ENCODE measurements around the gene ETV6. TPM values are rescaled to one million over a fixed set of nuclear protein-coding genes. Genes with fewer than 3 reads are reported as not detected.

Gene ETV6
- total and polyA plus RNA-seq, 9 of the 15 experiments (the other 6 are each of a cell fraction or from before 2014, with no cell fraction given): 0.81 to 12.7 (median 4.1) TPM

DNA sequence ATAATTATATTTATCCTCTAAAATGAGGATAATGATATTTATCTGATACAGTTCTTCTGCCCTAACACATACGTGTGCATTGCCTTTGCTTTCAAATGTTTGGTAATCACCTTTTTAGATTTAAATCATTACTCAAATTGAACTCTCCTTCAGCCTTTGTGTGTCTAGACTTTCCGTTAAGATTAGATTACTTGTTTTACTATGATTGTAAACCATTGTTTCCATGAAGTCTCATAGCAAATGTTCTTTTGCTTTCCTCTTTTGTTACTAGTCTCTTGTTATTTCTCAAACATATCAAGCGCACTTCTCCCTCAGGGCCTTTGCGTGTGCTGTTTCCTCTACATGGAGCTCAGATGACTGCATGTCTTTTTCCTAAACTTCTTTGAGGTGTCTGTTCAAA lies 63.7 kb downstream of the ETV6 start (continued):
- TF ChIP-seq, protein P1, sequence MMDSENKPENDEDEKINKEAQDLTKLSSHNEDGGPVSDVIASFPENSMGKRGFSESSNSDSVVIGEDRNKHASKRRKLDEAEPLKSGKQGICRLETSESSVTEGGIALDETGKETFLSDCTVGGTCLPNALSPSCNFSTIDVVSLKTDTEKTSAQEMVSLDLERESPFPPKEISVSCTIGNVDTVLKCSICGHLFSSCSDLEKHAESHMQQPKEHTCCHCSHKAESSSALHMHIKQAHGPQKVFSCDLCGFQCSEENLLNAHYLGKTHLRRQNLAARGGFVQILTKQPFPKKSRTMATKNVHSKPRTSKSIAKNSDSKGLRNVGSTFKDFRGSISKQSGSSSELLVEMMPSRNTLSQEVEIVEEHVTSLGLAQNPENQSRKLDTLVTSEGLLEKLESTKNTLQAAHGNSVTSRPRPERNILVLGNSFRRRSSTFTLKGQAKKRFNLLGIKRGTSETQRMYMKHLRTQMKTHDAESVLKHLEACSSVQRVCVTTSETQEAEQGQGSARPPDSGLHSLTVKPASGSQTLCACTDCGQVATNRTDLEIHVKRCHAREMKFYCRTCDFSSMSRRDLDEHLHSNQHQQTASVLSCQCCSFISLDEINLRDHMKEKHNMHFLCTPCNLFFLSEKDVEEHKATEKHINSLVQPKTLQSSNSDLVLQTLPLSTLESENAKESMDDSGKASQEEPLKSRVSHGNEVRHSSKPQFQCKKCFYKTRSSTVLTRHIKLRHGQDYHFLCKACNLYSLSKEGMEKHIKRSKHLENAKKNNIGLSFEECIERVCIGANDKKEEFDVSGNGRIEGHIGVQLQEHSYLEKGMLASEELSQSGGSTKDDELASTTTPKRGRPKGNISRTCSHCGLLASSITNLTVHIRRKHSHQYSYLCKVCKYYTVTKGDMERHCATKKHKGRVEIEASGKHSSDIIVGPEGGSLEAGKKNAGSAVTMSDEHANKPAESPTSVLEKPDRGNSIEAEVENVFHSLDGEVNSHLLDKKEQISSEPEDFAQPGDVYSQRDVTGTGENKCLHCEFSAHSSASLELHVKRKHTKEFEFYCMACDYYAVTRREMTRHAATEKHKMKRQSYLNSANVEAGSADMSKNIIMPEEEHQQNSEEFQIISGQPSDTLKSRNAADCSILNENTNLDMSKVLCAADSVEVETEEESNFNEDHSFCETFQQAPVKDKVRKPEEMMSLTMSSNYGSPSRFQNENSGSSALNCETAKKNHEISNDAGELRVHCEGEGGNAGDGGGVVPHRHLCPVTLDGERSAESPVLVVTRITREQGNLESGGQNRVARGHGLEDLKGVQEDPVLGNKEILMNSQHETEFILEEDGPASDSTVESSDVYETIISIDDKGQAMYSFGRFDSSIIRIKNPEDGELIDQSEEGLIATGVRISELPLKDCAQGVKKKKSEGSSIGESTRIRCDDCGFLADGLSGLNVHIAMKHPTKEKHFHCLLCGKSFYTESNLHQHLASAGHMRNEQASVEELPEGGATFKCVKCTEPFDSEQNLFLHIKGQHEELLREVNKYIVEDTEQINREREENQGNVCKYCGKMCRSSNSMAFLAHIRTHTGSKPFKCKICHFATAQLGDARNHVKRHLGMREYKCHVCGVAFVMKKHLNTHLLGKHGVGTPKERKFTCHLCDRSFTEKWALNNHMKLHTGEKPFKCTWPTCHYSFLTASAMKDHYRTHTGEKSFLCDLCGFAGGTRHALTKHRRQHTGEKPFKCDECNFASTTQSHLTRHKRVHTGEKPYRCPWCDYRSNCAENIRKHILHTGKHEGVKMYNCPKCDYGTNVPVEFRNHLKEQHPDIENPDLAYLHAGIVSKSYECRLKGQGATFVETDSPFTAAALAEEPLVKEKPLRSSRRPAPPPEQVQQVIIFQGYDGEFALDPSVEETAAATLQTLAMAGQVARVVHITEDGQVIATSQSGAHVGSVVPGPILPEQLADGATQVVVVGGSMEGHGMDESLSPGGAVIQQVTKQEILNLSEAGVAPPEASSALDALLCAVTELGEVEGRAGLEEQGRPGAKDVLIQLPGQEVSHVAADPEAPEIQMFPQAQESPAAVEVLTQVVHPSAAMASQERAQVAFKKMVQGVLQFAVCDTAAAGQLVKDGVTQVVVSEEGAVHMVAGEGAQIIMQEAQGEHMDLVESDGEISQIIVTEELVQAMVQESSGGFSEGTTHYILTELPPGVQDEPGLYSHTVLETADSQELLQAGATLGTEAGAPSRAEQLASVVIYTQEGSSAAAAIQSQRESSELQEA (IDR thresholded peaks at IDR 0.05; ENCODE audit: low read depth): no peak
- no peak for TF ChIP-seq PHF8 (IDR thresholded peaks at IDR 0.05; ENCODE audit: borderline replicate concordance, low read length)
- no peak for TF ChIP-seq ZNF551 (CRISPR knock-in tag; IDR thresholded peaks at IDR 0.05)
- no peak for TF ChIP-seq ETV6 (IDR thresholded peaks at IDR 0.05; ENCODE audit: borderline replicate concordance in 1 of 2, low read depth in 2 of 2, low read length in 1 of 2)
- no peak for TF ChIP-seq ETV6 (CRISPR knock-in tag; IDR thresholded peaks at IDR 0.05; ENCODE audit: borderline replicate concordance)
- TF ChIP-seq ZNF707 (CRISPR knock-in tag; conservative IDR thresholded peaks at IDR 0.05): no peak
- no peak for TF ChIP-seq ZNF143 (CRISPR knock-in tag; IDR thresholded peaks at IDR 0.05)
- TF ChIP-seq, protein P2, sequence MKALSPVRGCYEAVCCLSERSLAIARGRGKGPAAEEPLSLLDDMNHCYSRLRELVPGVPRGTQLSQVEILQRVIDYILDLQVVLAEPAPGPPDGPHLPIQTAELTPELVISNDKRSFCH (CRISPR knock-in tag; IDR thresholded peaks at IDR 0.05): no peak
- TF ChIP-seq, protein P2 (tag; IDR thresholded peaks at IDR 0.05): no peak
- TF ChIP-seq DACH1 (IDR thresholded peaks at IDR 0.05; ENCODE audit: partially characterized antibody): no peak
- TF ChIP-seq KLF16 (IDR thresholded peaks at IDR 0.05): no peak
- TF ChIP-seq, protein P3, sequence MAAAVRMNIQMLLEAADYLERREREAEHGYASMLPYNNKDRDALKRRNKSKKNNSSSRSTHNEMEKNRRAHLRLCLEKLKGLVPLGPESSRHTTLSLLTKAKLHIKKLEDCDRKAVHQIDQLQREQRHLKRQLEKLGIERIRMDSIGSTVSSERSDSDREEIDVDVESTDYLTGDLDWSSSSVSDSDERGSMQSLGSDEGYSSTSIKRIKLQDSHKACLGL (CRISPR knock-in tag; IDR thresholded peaks at IDR 0.05; ENCODE audit: borderline replicate concordance, poor library complexity, severe bottlenecking): no peak
